ENCODE data around the gene COL15A1.

- TF ChIP-seq EZH2 (IDR thresholded peaks at IDR 0.05; ENCODE audit: borderline replicate concordance, low read depth, low read length, poor library complexity, severe bottlenecking) (no peak), CTCF (conservative IDR thresholded peaks at IDR 0.05; ENCODE audit: low read depth, low read length) (no peak)
These were observed 20.1 kb upstream of the COL15A1 start for GRCh38 chr9:98923451-98924123.

All from A673 (cell line).